ENCODE data around the gene AKR1A1. TPM values are rescaled to one million over a fixed set of nuclear protein-coding genes. Genes with fewer than 3 reads are reported as not detected.

AKR1A1 gene
- total and polyA plus RNA-seq, 11 donors: 28.0 to 148 (median 44.3) TPM

DNA sequence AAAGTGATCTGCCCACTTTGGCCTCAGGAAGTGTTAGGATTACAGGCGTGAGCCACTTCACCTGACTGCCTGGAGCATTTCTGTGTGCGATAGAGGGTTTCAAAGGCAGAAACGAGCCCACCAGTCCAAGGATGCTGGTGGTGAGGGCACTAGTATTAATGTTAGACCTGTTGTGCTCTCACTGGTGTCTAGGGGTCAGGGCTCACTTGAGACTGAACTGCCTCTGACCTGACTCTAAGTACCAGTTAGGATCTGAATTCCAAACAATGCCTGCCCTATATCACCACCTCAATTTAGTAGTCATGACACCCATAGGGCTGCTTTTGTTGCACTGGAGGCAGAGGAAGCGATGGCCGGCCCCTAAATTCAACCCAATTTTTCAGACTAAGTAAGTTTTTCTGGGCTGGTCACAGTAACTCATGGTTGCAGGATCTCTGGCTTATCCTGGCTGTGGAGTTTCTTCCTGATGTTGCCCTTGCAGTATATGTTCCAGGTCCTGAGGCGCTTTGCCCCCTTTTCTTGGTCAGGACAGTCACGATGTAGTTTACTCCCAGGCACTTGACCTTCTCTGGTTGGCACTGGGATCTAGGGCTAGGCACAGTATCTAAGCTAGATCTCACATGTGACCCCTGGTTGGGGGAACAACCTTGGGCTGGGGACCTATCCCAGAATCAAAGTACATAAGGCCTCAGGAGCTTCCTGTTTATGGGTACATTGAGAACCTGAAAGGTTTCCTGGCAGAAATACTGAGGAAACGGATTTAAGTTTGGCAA, 68.7 kb downstream of the AKR1A1 start:
- no peak for ATAC-seq
- intact Hi-C loops (cut with DNase I): no loop called here

More for the DNA sequence above, 68.7 kb downstream of the AKR1A1 start:
- Histone ChIP-seq H3K27ac (peak overlapping the region in 8 of 12 donors; percentile 15 to 59 (median 44)), H3K27me3 (no peaks in the 10 kb centered on the region), H3K4me1 (peaks cover 0 to 42% (median 16%) of the 10 kb centered on the region in 12 donors), H3K36me3 (peaks cover 0 to 85% (median 55%) of the 10 kb centered on the region in 9 donors), H3K9me3 (no peaks in the 10 kb centered on the region), H3K4me3 (no peak overlapping the region)
- TF ChIP-seq POLR2A (IDR thresholded peaks at IDR 0.05): no peak
- TF ChIP-seq, protein P1, sequence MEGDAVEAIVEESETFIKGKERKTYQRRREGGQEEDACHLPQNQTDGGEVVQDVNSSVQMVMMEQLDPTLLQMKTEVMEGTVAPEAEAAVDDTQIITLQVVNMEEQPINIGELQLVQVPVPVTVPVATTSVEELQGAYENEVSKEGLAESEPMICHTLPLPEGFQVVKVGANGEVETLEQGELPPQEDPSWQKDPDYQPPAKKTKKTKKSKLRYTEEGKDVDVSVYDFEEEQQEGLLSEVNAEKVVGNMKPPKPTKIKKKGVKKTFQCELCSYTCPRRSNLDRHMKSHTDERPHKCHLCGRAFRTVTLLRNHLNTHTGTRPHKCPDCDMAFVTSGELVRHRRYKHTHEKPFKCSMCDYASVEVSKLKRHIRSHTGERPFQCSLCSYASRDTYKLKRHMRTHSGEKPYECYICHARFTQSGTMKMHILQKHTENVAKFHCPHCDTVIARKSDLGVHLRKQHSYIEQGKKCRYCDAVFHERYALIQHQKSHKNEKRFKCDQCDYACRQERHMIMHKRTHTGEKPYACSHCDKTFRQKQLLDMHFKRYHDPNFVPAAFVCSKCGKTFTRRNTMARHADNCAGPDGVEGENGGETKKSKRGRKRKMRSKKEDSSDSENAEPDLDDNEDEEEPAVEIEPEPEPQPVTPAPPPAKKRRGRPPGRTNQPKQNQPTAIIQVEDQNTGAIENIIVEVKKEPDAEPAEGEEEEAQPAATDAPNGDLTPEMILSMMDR (IDR thresholded peaks at IDR 0.05): no peak
- WGBS, 4 donors: 64 to 68% (median 65%) methylated on average over 7 to 8 of the region's 8 CpGs
- DNase-seq: no peak

Other genes with a start within 250 kb of the AKR1A1 start
- under 1 TPM in 5 of 9 donors, not detected in 4; 0.15 to 0.43 (median 0.32) TPM for gene HPDL, start 223.9 kb upstream of the AKR1A1 start, total RNA-seq
- gene HPDL, start 223.9 kb upstream of the AKR1A1 start, polyA plus RNA-seq: under 1 TPM; 0.15 to 0.46 TPM
- 1 to 10 TPM; 2.7 to 7.9 (median 3.7) TPM for gene TOE1, start 210.7 kb upstream of the AKR1A1 start, total RNA-seq
- 1 to 10 TPM; 2.2 to 5.4 TPM for gene TOE1, start 210.7 kb upstream of the AKR1A1 start, polyA plus RNA-seq
- 10 to 100 TPM in 2 of 9 donors, 1 to 10 TPM in 7; 4.4 to 11.9 (median 7.1) TPM for gene MUTYH, start 210.4 kb upstream of the AKR1A1 start, total RNA-seq
- 1 to 10 TPM; 7.0 TPM for gene MUTYH, start 210.4 kb upstream of the AKR1A1 start, polyA plus RNA-seq
- gene TESK2, start 59.7 kb upstream of the AKR1A1 start, total RNA-seq: 1 to 10 TPM in 8 of 9 donors, under 1 TPM in 1; 0.74 to 4.7 (median 1.5) TPM
- gene TESK2, start 59.7 kb upstream of the AKR1A1 start, polyA plus RNA-seq: 1 to 10 TPM in 1 of 2 donors, under 1 TPM in 1; 0.50 to 2.1 TPM
- 1 to 10 TPM in 3 of 9 donors, under 1 TPM in 5, not detected in 1; 0.16 to 2.2 (median 0.73) TPM for gene CCDC163, start 50.8 kb upstream of the AKR1A1 start, total RNA-seq
- gene CCDC163, start 50.8 kb upstream of the AKR1A1 start, polyA plus RNA-seq: 1 to 10 TPM in 1 of 2 donors, under 1 TPM in 1; 0.34 to 1.8 TPM
- gene MMACHC, start 50.5 kb upstream of the AKR1A1 start, total RNA-seq: 10 to 100 TPM in 7 of 9 donors, 1 to 10 TPM in 2; 8.0 to 23.4 (median 13.8) TPM
- gene MMACHC, start 50.5 kb upstream of the AKR1A1 start, polyA plus RNA-seq: 10 to 100 TPM in 1 of 2 donors, 1 to 10 TPM in 1; 6.8 to 10.2 TPM
- 100 to 1,000 TPM; 249 to 501 (median 313) TPM for gene PRDX1, start 28.9 kb upstream of the AKR1A1 start, total RNA-seq
- 100 to 1,000 TPM; 440 to 671 TPM for gene PRDX1, start 28.9 kb upstream of the AKR1A1 start, polyA plus RNA-seq
- gene NASP, start 33.2 kb downstream of the AKR1A1 start, total RNA-seq: 10 to 100 TPM; 24.5 to 53.4 (median 31.4) TPM
- 10 to 100 TPM; 70.6 to 86.6 TPM for gene NASP, start 33.2 kb downstream of the AKR1A1 start, polyA plus RNA-seq
- gene CCDC17, start 73.2 kb downstream of the AKR1A1 start, total RNA-seq: 1 to 10 TPM in 3 of 9 donors, under 1 TPM in 6; 0.20 to 1.3 (median 0.93) TPM
- gene CCDC17, start 73.2 kb downstream of the AKR1A1 start, polyA plus RNA-seq: 1 to 10 TPM in 1 of 2 donors, under 1 TPM in 1; 0.35 to 2.0 TPM
- gene GPBP1L1, start 135.7 kb downstream of the AKR1A1 start, total RNA-seq: 10 to 100 TPM; 73.8 to 94.2 (median 78.1) TPM
- 10 to 100 TPM; 26.6 to 40.2 TPM for gene GPBP1L1, start 135.7 kb downstream of the AKR1A1 start, polyA plus RNA-seq
- gene TMEM69, start 137.4 kb downstream of the AKR1A1 start, total RNA-seq: 10 to 100 TPM; 20.4 to 38.5 (median 26.3) TPM
- 10 to 100 TPM; 18.7 to 25.2 TPM for gene TMEM69, start 137.4 kb downstream of the AKR1A1 start, polyA plus RNA-seq
- 10 to 100 TPM in 5 of 9 donors, 1 to 10 TPM in 4; 6.8 to 24.7 (median 17.1) TPM for gene IPP, start 199.8 kb downstream of the AKR1A1 start, total RNA-seq
- 1 to 10 TPM; 3.6 to 9.1 TPM for gene IPP, start 199.8 kb downstream of the AKR1A1 start, polyA plus RNA-seq